HG03103 (cell line): ENCODE measurements around the gene CLIP3.

Experiments
- ATAC-seq: cut with Tn5 transposase; IDR thresholded peaks from one replicate; pipeline ENCODE4 v1.9.1; 2021; ENCODE audit warnings: low read depth; ENCODE audit not compliant: unreplicated experiment

Gene CLIP3

GRCh38 chr19:36009633-36010379, 22.9 kb downstream of the CLIP3 start:
- no peak for ATAC-seq

DNA sequence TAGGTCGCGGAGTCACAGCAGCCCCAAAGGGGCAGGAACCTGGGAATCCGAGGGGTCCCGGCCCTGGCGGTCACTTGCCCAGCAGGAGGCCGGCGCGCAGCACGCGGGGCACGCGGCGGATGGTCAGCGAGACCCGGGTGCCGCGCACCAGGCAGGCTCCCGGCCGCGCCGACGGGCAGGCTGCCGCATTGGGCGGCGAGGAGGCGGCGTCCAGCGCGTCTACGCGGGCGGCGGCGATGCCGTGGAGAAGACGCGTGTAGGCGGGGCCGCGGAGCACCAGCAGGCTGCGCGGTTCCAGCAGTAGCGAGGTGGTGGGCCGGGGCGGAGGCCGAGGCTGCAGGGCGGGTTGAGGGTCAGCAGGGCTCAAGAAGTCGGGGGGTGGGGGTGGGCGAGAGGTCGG, 23.5 kb downstream of the CLIP3 start:
- no peak for ATAC-seq

GRCh38 chr19:36008336-36008978, 24.2 kb downstream of the CLIP3 start, which contains the start of gene SYNE4:
SYNE4 (minus strand) TSS chr19:36008813; CDS start chr19:36008681, 132 bp downstream.
- ATAC-seq = no peak

GRCh38 chr19:36006955-36007354, 25.7 kb downstream of the CLIP3 start:
- ATAC-seq = no peak

DNA sequence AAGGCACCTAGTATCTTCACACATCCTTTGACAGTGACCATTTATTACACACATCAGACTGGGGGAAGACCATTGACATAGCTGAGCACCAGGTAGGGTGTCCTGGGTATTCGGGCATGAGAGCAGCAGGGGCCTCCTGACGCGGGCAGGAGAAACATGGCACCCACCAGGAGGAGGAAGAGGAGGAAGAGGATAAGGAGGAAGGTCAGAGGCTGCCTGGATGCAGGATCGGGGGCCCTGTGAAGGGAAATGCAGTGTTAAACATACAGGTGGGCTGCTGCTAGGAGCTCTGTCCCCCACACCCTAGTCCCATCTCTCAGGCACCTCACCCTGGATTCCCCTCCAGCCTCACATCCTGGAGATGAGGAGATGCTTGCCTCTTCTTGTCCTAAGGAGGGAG, 29.4 kb downstream of the CLIP3 start:
- ATAC-seq = no peak

DNA sequence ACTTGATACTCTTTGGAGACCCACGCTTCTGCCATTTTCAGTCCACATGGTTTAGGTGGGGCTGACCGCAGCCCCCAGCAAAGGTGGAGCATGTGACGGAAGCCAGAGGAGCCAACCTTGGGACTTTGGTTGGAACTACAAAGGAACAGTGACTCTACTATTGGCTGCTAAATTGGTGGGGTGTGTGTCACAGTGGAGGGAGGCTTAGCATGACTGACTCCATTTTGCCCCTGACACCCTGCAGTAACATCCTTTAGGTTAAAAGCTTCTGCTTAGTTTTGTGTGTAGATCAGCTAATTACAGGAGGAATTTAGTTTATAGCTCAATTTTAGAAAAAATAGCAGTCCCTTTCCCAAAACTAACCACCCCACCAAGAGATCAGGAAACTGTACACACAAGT, 31.1 kb downstream of the CLIP3 start:
- ATAC-seq = no peak

GRCh38 chr19:35996777-35997176, 35.9 kb downstream of the CLIP3 start:
- ATAC-seq = no peak

GRCh38 chr19:35995048-35995993, 37.4 kb downstream of the CLIP3 start, which contains the start of gene SDHAF1:
SDHAF1 (plus strand) TSS chr19:35995188; CDS start chr19:35995275, 87 bp downstream.
- peak; percentile 84 for ATAC-seq

- no peak for ATAC-seq
Measured at GRCh38 chr19:35993923-35994598, 38.6 kb downstream of the CLIP3 start.

- no peak for ATAC-seq
Measured at GRCh38 chr19:35992907-35993765, 39.5 kb downstream of the CLIP3 start.

DNA sequence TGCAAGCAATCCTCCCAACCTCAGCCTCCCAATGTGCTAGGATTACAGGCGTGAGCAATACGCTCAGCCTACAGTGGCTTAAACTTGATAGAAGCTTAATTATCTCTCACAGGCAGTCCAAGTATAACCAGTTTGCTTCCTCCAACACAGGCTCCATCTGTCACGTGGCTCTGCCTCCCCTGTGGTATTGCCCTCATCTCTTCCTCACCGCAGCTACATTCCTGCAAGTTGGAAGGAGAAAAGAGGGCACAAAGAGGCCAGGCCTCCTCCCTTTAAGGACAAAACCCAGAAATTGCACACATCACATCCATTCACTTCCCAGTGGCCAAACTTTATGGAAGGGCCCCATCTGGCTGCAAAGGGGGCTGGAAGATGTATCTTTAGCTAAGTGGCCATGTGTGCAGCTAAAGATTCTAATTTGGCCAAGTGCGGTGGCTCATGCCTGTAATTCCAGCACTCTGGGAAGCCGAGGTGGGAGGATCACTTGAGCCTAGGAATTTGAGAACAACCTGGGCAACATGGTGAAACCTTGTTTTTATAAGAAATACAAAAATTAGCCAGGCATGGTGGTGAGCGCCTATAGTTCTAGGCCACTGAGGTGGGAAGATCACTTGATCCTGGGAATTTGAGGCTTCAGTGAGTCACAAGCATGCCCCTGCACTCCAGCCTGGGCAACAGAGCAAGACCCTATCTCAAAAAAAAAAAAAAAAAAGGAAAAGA, 40.8 kb downstream of the CLIP3 start:
- no peak for ATAC-seq

DNA sequence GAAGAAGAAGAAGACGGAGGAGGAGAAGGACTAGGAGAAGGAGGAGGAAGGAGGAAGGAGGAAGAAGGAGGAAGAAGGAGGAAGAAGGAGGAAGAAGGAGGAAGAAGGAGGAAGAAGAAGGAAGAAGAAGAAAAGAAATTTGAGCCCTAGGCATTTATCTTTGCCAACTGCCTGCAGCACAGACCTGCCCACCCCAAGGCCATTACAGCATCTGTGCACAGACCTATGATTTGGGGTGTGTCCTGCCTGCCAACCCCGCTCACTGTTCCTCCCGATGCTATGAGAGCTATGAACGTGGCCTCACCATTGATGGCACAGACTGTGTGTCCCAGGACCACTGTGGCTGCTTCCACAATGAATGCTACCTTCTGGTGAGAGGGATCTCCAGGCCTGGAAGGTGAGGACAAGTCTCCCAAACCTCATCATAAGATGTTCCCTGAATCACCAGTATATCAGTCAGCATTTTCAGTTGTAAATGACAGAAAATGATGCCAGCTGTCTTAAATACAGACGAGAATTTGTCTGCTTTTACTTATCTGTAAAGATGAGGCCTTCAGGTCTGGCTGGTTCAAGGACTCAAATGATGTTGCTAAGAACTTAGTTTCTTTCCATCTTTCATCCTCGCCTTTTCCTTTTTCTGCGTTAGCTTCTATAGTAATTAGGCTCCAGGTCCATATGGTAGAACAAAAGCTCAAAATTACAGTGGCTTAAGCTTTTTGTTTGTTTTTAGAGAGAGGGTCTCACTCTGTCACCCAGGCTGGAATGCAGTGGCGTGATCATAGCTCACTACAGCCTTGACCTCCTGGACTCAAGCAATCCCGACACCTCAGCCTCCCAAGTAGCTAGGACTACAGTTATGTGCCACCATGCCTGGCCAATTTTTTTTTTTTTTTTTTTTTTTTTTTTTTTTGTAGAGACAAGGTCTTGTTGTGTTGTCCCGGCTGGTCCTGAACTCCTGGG, 41.6 kb downstream of the CLIP3 start:
- ATAC-seq = no peak

DNA sequence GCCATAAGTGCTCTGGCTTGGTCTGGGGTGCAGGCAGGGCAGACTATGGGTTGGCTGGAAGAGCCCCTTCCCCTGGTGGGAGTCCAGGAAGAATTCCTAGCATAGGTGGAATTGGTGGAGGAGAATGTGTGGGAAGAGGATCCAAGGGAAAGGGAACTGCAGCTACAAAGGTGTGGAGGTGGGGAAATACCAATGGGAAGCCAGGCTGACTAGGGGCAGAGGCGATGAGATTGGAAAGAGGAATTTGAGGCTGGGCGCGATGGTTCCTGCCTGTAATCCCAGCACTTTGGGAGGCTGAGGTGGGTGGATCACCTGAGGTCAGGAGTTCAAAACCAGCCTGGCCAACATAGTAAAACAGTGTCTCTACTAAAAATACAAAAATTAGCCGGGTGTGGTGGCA, 42.5 kb downstream of the CLIP3 start:
- no peak for ATAC-seq

- no peak for ATAC-seq
Measured at GRCh38 chr19:35988824-35989223, 43.8 kb downstream of the CLIP3 start.

- no peak for ATAC-seq
Measured at GRCh38 chr19:35987571-35987896, 45.1 kb downstream of the CLIP3 start.

DNA sequence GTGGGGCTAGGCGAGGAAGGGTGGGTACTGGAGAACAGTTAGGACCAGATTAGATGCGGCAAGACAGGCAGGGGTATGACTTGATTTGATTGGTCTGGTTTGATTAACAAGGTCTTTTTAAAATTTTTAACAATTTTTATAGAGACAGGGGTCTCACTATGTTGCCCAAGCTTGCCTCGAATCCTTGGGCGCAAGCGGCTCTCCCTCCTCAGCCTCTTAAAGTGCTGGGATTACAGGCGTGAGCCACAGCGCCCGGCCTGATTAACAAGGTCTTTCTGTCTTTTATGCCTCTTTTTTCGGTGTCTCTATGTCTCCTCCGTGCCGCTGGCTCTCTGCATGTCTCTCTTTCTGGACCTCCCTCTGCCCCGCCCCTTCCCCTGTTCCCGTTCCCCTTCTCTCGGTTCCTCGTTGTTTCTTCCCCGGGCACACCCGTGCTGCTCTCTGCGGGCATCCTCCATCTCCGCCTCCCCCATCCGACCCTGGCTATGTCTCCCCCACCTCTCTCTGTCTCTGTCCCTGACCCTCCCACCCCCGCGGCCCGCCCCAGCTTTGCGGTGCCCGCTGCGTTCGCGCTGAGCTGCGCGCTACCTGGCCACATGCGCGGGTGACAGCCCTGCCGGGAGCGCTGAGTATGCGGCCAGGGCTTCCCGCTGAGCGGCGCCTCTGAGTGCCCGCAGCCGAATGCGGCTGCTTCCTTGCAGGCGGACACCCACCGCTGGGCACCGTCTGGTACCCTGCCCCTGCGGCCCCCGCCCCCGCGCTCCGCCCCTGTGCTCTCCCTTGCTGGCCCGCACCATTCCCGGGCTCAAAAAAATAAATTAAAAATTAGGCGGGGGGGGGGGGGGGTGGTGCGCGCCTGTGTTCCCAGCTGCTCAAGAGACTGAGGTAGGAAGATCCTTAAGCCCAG, 45.8 kb downstream of the CLIP3 start:
- no peak for ATAC-seq

GRCh38 chr19:35986111-35986510, 46.6 kb downstream of the CLIP3 start:
- ATAC-seq = no peak
